ENCODE results near the gene SNX33.
A peak's percentile ranks its signal among the peaks of the same experiment; 100 is the strongest.
"Not testable (repeated sequence)": the region's sequence is repeated elsewhere in the genome, so short reads cannot be mapped to it uniquely, and the experiment has no call there.

The SNX33 gene

GRCh38 chr15:75684648-75685047 is 36.9 kb downstream of the SNX33 start:
- DNase-seq, result no peak

- no peak for DNase-seq
These were observed 37.5 kb downstream of the SNX33 start for GRCh38 chr15:75685195-75685594.

GRCh38 chr15:75686212-75686642 is 38.5 kb downstream of the SNX33 start:
- peak; percentile 48 for DNase-seq

GRCh38 chr15:75687486-75688277 is 40.0 kb downstream of the SNX33 start:
- no peak for DNase-seq

GRCh38 chr15:75688278-75688557 is 40.5 kb downstream of the SNX33 start:
- no peak for DNase-seq

- no peak for DNase-seq
These were observed 41.1 kb downstream of the SNX33 start for GRCh38 chr15:75688831-75689230.

- not testable (repeated sequence) for DNase-seq
These were observed 41.7 kb downstream of the SNX33 start for GRCh38 chr15:75689429-75689828.

- not testable (repeated sequence) for DNase-seq
These were observed 44.6 kb downstream of the SNX33 start for GRCh38 chr15:75692311-75692710.

GRCh38 chr15:75693028-75693427 is 45.3 kb downstream of the SNX33 start:
- DNase-seq, result not testable (repeated sequence)

GRCh38 chr15:75693501-75694240 is 46.0 kb downstream of the SNX33 start:
- no peak for DNase-seq

- no peak for DNase-seq
These were observed 46.8 kb downstream of the SNX33 start for GRCh38 chr15:75694241-75695182.

- no peak for DNase-seq
These were observed 47.5 kb downstream of the SNX33 start for GRCh38 chr15:75695220-75695619.

GRCh38 chr15:75695634-75696310 is 48.1 kb downstream of the SNX33 start:
- no peak for DNase-seq

GRCh38 chr15:75696311-75696720 is 48.6 kb downstream of the SNX33 start:
- no peak for DNase-seq

- DNase-seq, result no peak
These were observed 49.1 kb downstream of the SNX33 start for GRCh38 chr15:75696854-75697259.

- no peak for DNase-seq
These were observed 49.8 kb downstream of the SNX33 start for GRCh38 chr15:75697523-75697922.

- not testable (repeated sequence) for DNase-seq
These were observed 50.4 kb downstream of the SNX33 start for GRCh38 chr15:75697974-75698747.

GRCh38 chr15:75699517-75699916 is 51.8 kb downstream of the SNX33 start:
- not testable (repeated sequence) for DNase-seq

GRCh38 chr15:75699961-75700874 is 52.5 kb downstream of the SNX33 start:
- DNase-seq, result not testable (repeated sequence)
